Mesothelial cell of epicardium (in vitro differentiated cells): Measurements from ENCODE around the gene MYO1H. TPM values are rescaled to one million over a fixed set of nuclear protein-coding genes. Genes with fewer than 3 reads are reported as not detected.

Experiments
- DNase-seq, 2 experiments: peaks; one replicate each; pipeline ENCODE4 v3.0.0; 2021; ENCODE audit warnings: low spot score in 2 of 2; ENCODE audit not compliant: unreplicated experiment in 2 of 2
- H3K27ac Mint-ChIP-seq: 2 replicates; pipeline ENCODE4 v1.8.0; 2021; ENCODE audit warnings: mixed read lengths
- H3K27me3 Mint-ChIP-seq: 2 replicates; pipeline ENCODE4 v1.8.0; 2021; ENCODE audit warnings: low read depth, mixed read lengths
- H3K36me3 Mint-ChIP-seq: 2 replicates; pipeline ENCODE4 v1.8.0; 2021; ENCODE audit warnings: mixed read lengths
- H3K4me1 Mint-ChIP-seq: 2 replicates; pipeline ENCODE4 v1.8.0; 2021; ENCODE audit warnings: mixed read lengths
- H3K4me3 Mint-ChIP-seq: 2 replicates; pipeline ENCODE4 v1.8.0; 2021; ENCODE audit warnings: mild to moderate bottlenecking, moderate library complexity, mixed read lengths
- H3K9me3 Mint-ChIP-seq: 2 replicates; pipeline ENCODE4 v1.8.0; 2021; ENCODE audit warnings: mixed read lengths
- CTCF ChIP-seq: fragments of 200-600 bp; sonication (generic); IDR thresholded peaks from one replicate; pipeline ENCODE4 v1.5.0; 2021; ENCODE audit warnings: antibody characterized with exemption; ENCODE audit not compliant: unreplicated experiment
- total RNA-seq: library from RNA; stranded (reverse); gene quantifications from 3 replicates; pipeline ENCODE4 v1.2.1, GENCODE V29; 2021

Gene MYO1H
- total RNA-seq, 1 donor from 2014 or later, result not detected

- Mint-ChIP-seq H3K36me3 (peaks cover 7% of the 10 kb centered on the region), H3K4me1 (peaks cover 6% of the 10 kb centered on the region), H3K27ac (no peak overlapping the region), H3K4me3 (no peak overlapping the region), H3K9me3 (no peaks in the 10 kb centered on the region), H3K27me3 (no peaks in the 10 kb centered on the region)
- DNase-seq, result no peak
- no peak for TF ChIP-seq CTCF
Observed at GRCh38 chr12:109444259-109444658, 96.6 kb downstream of the MYO1H start.

- Mint-ChIP-seq H3K4me3 (no peak overlapping the region), H3K4me1 (peaks cover 6% of the 10 kb centered on the region), H3K36me3 (peaks cover 10% of the 10 kb centered on the region), H3K9me3 (no peaks in the 10 kb centered on the region), H3K27me3 (no peaks in the 10 kb centered on the region), H3K27ac (no peak overlapping the region)
- no peak for TF ChIP-seq CTCF
- no peak for DNase-seq
Observed at GRCh38 chr12:109445191-109445609, 97.5 kb downstream of the MYO1H start.

- Mint-ChIP-seq H3K4me1 (no peaks in the 10 kb centered on the region), H3K9me3 (no peaks in the 10 kb centered on the region), H3K4me3 (no peak overlapping the region), H3K27ac (no peak overlapping the region), H3K36me3 (peaks cover 15% of the 10 kb centered on the region), H3K27me3 (no peaks in the 10 kb centered on the region)
- TF ChIP-seq CTCF, result no peak
- DNase-seq, result no peak
Observed at GRCh38 chr12:109446869-109447268, 99.2 kb downstream of the MYO1H start.

- no peak overlapping the region for H3K4me3 Mint-ChIP-seq
- no peaks in the 10 kb centered on the region for H3K4me1 Mint-ChIP-seq
- DNase-seq, result no peak
- H3K27ac Mint-ChIP-seq, result no peak overlapping the region
- TF ChIP-seq CTCF, result no peak
- H3K36me3 Mint-ChIP-seq, result peaks cover 19% of the 10 kb centered on the region
- no peaks in the 10 kb centered on the region for H3K27me3 Mint-ChIP-seq
- H3K9me3 Mint-ChIP-seq, result no peaks in the 10 kb centered on the region
Observed at GRCh38 chr12:109447482-109447881, 99.8 kb downstream of the MYO1H start.

- TF ChIP-seq CTCF, result no peak
- no peaks in the 10 kb centered on the region for H3K4me1 Mint-ChIP-seq
- H3K27ac Mint-ChIP-seq, result no peak overlapping the region
Observed at GRCh38 chr12:109448272-109448671, 100.6 kb downstream of the MYO1H start.

More at GRCh38 chr12:109448272-109448671, 100.6 kb downstream of the MYO1H start:
- H3K4me3 Mint-ChIP-seq, result no peak overlapping the region
- H3K36me3 Mint-ChIP-seq, result peaks cover 19% of the 10 kb centered on the region
- H3K27me3 Mint-ChIP-seq, result no peaks in the 10 kb centered on the region
- H3K9me3 Mint-ChIP-seq, result no peaks in the 10 kb centered on the region
- no peak for DNase-seq
